ENCODE results near the gene ZNF165.
"Not testable (repeated sequence)": the region's sequence is repeated elsewhere in the genome, so short reads cannot be mapped to it uniquely, and the experiment has no call there.

ZNF165 gene

GRCh38 chr6:28080381-28080630, at the start of gene ZNF165:
Gene ZNF165 (plus strand): TSS chr6:28080568. CDS start chr6:28085481, 4,913 bp downstream.
- H3K36me3 ChIP-seq; H3K9me3 ChIP-seq (ENCODE audit: severe bottlenecking); H3K27me3 ChIP-seq (ENCODE audit: insufficient read depth, low read depth, severe bottlenecking); DNase-seq: not testable (repeated sequence)
- Histone ChIP-seq H3K27ac (peak within 1 kb of the TSS; percentile 87), H3K4me3 (ENCODE audit: low read depth, low read length) (peak within 1 kb of the TSS; percentile 70)

- no peak overlapping the region for H3K27ac ChIP-seq
- H3K9me3 ChIP-seq (ENCODE audit: severe bottlenecking), result no peaks in the 10 kb centered on the region
- no peak for DNase-seq
- H3K27me3 ChIP-seq (ENCODE audit: insufficient read depth, low read depth, severe bottlenecking), result peaks cover 78% of the 10 kb centered on the region
- H3K36me3 ChIP-seq, result no peaks in the 10 kb centered on the region
- TF ChIP-seq CTCF (IDR thresholded peaks at IDR 0.05; ENCODE audit: low read depth, low read length), result no peak
- H3K4me3 ChIP-seq (ENCODE audit: low read depth, low read length), result no peak overlapping the region
These were observed 26.8 kb upstream of the ZNF165 start for GRCh38 chr6:28053584-28053983.

GRCh38 chr6:28060405-28060804, 20.0 kb upstream of the ZNF165 start:
- H3K9me3 ChIP-seq (ENCODE audit: severe bottlenecking), result no peaks in the 10 kb centered on the region
- DNase-seq, result no peak
- TF ChIP-seq CTCF (IDR thresholded peaks at IDR 0.05; ENCODE audit: low read depth, low read length), result no peak
- no peak overlapping the region for H3K4me3 ChIP-seq (ENCODE audit: low read depth, low read length)
- H3K27me3 ChIP-seq (ENCODE audit: insufficient read depth, low read depth, severe bottlenecking), result peaks cover 75% of the 10 kb centered on the region
- H3K36me3 ChIP-seq, result no peaks in the 10 kb centered on the region
- H3K27ac ChIP-seq, result no peak overlapping the region

- Histone ChIP-seq H3K36me3 (no peaks in the 10 kb centered on the region), H3K9me3 (ENCODE audit: severe bottlenecking) (no peaks in the 10 kb centered on the region), H3K27me3 (ENCODE audit: insufficient read depth, low read depth, severe bottlenecking) (peaks cover 90% of the 10 kb centered on the region), H3K27ac (no peak overlapping the region), H3K4me3 (ENCODE audit: low read depth, low read length) (no peak overlapping the region)
- TF ChIP-seq CTCF (IDR thresholded peaks at IDR 0.05; ENCODE audit: low read depth, low read length), result no peak
- no peak for DNase-seq
These were observed 16.1 kb upstream of the ZNF165 start for GRCh38 chr6:28064272-28064671.

- H3K9me3 ChIP-seq (ENCODE audit: severe bottlenecking), result no peaks in the 10 kb centered on the region
- no peak overlapping the region for H3K27ac ChIP-seq
- H3K4me3 ChIP-seq (ENCODE audit: low read depth, low read length), result no peak overlapping the region
- TF ChIP-seq CTCF (IDR thresholded peaks at IDR 0.05; ENCODE audit: low read depth, low read length), result no peak
- DNase-seq, result no peak
- peaks cover 94% of the 10 kb centered on the region for H3K27me3 ChIP-seq (ENCODE audit: insufficient read depth, low read depth, severe bottlenecking)
- no peaks in the 10 kb centered on the region for H3K36me3 ChIP-seq
These were observed 12.3 kb upstream of the ZNF165 start for GRCh38 chr6:28068067-28068466.

- not testable (repeated sequence) for DNase-seq; H3K36me3 ChIP-seq; H3K27ac ChIP-seq; H3K9me3 ChIP-seq (ENCODE audit: severe bottlenecking); H3K4me3 ChIP-seq (ENCODE audit: low read depth, low read length)
- H3K27me3 ChIP-seq (ENCODE audit: insufficient read depth, low read depth, severe bottlenecking), result peaks cover 76% of the 10 kb centered on the region
These were observed 9.4 kb upstream of the ZNF165 start for GRCh38 chr6:28070968-28071367.

- Histone ChIP-seq H3K27me3 (ENCODE audit: insufficient read depth, low read depth, severe bottlenecking) (peaks cover 9% of the 10 kb centered on the region), H3K4me3 (ENCODE audit: low read depth, low read length) (no peak overlapping the region), H3K27ac (no peak overlapping the region), H3K9me3 (ENCODE audit: severe bottlenecking) (no peaks in the 10 kb centered on the region), H3K36me3 (no peaks in the 10 kb centered on the region)
- DNase-seq, result no peak
- TF ChIP-seq CTCF (IDR thresholded peaks at IDR 0.05; ENCODE audit: low read depth, low read length), result no peak
These were observed 2.3 kb upstream of the ZNF165 start for GRCh38 chr6:28078050-28078449.
